ENCODE results near the gene S100A14.

GRCh38 chr1:153585006-153585405 lies 31.1 kb downstream of the S100A14 start:
- no peak for TF ChIP-seq CTCF (conservative IDR thresholded peaks at IDR 0.05)
- TF ChIP-seq ZFX (IDR thresholded peaks at IDR 0.05): no peak

All from C4-2B (cell line).